Fibroblast of lung (primary cell): ENCODE results near the gene SDK2. TPM values are rescaled to one million over a fixed set of nuclear protein-coding genes. Genes with fewer than 3 reads are reported as not detected.

Experiments used
- DNase-seq, 2 donors: peaks; one replicate each; pipeline versions ENCODE4 v3.0.0 to v3.0.0-alpha.2; 2010; ENCODE audit warnings: low read depth in 2 of 2
- H2AFZ ChIP-seq: 2 replicates; pipeline ENCODE4 v1.5.1; 2012; ENCODE audit warnings: low read length, control low read depth, inconsistent platforms
- H3K27ac ChIP-seq: 2 replicates; pipeline ENCODE4 v1.5.1; 2011; ENCODE audit warnings: low read length, control low read depth; ENCODE audit not compliant: insufficient read depth
- H3K27me3 ChIP-seq: 2 replicates; pipeline ENCODE4 v1.5.1; 2011; ENCODE audit warnings: mild to moderate bottlenecking, low read length; ENCODE audit not compliant: control insufficient read depth, insufficient read depth
- H3K36me3 ChIP-seq: 2 replicates; pipeline ENCODE4 v1.5.1; 2011; ENCODE audit warnings: low read length; ENCODE audit not compliant: control insufficient read depth, insufficient read depth
- H3K4me1 ChIP-seq: 2 replicates; pipeline ENCODE4 v1.5.1; 2011; ENCODE audit warnings: low read length; ENCODE audit not compliant: control insufficient read depth, insufficient read depth; ENCODE audit errors: extremely low read depth
- H3K4me2 ChIP-seq: 2 replicates; pipeline ENCODE4 v1.5.1; 2011; ENCODE audit warnings: low read length, control low read depth; ENCODE audit not compliant: insufficient read depth; ENCODE audit errors: extremely low read depth
- H3K4me3 ChIP-seq, 4 experiments: fragments of 200-600 bp in 1 of 4; sonication (generic) in 1 of 4; replicated peaks in 1 of 4; 2 replicates each; pipeline ENCODE4 v1.5.1; 2011 to 2016; ENCODE audit warnings: low read length in 4 of 4, low read depth in 3 of 4, mild to moderate bottlenecking in 3 of 4, control low read depth in 2 of 4, inconsistent platforms in 1 of 4, mixed read lengths in 1 of 4; ENCODE audit not compliant: insufficient read depth in 1 of 4; ENCODE audit errors: control extremely low read depth in 1 of 4
- H3K79me2 ChIP-seq: 2 replicates; pipeline ENCODE4 v1.5.1; 2012; ENCODE audit warnings: mild to moderate bottlenecking, low read length, inconsistent platforms; ENCODE audit not compliant: control insufficient read depth, insufficient read depth
- H3K9ac ChIP-seq: 2 replicates; pipeline ENCODE4 v1.5.1; 2011; ENCODE audit warnings: mild to moderate bottlenecking, low read length, control low read depth; ENCODE audit not compliant: insufficient read depth
- H3K9me3 ChIP-seq: 2 replicates; pipeline ENCODE4 v1.5.1; 2012; ENCODE audit warnings: low read depth, low read length; ENCODE audit not compliant: control insufficient read depth, insufficient read depth
- H4K20me1 ChIP-seq: 2 replicates; pipeline ENCODE4 v1.5.1; 2011; ENCODE audit warnings: low read length; ENCODE audit not compliant: control insufficient read depth, insufficient read depth; ENCODE audit errors: extremely low read depth
- EZH2 ChIP-seq: IDR thresholded peaks from 2 replicates; pipeline ENCODE4 v1.5.1; 2012; ENCODE audit warnings: low read length, control low read depth, mild to moderate bottlenecking; ENCODE audit errors: missing control alignments
- polyA plus RNA-seq, 2 donors: library from polyadenylated mRNA; depleted of rRNA in 1 of 2; stranded (reverse) in 1 of 2; unstranded in 1 of 2; fragments of >200 nt; gene quantifications; 2 replicates each; pipeline ENCODE4 v1.2.1, GENCODE V29; 2011 to 2012; ENCODE audit warnings: missing spikeins in 1 of 2
- total RNA-seq: library from RNA; depleted of rRNA; stranded (reverse); fragments of >200 nt; gene quantifications from 2 replicates; pipeline ENCODE4 v1.2.1, GENCODE V29; 2014
- TF ChIP-seq, protein P1 (sequence below), 2 donors: IDR thresholded peaks in 1 of 2; conservative IDR thresholded peaks in 1 of 2; 1 replicate in 1 of 2; 2 replicates in 1 of 2; pipeline ENCODE4 v1.5.1; 2011 to 2012; ENCODE audit warnings: low read length in 2 of 2, control low read depth in 1 of 2, inconsistent platforms in 1 of 2, low read depth in 1 of 2, mild to moderate bottlenecking in 1 of 2

SDK2 gene
- total and polyA plus RNA-seq, 2 donors (not counting 1 experiment from before 2014, with no cell fraction given) = under 0.01 to 0.01 TPM

GRCh38 chr17:73424571-73424970, 219.7 kb downstream of the SDK2 start:
- Histone ChIP-seq H3K4me3 (no peak overlapping the region), H3K79me2 (no peaks in the 10 kb centered on the region), H3K27ac (no peak overlapping the region), H2AFZ (no peak overlapping the region), H3K9ac (no peak overlapping the region), H3K36me3 (no peaks in the 10 kb centered on the region), H4K20me1 (no peaks in the 10 kb centered on the region), H3K9me3 (no peaks in the 10 kb centered on the region), H3K4me2 (no peak overlapping the region), H3K27me3 (no peaks in the 10 kb centered on the region), H3K4me1 (no peaks in the 10 kb centered on the region)
- no peak for TF ChIP-seq EZH2
- TF ChIP-seq, protein P1, sequence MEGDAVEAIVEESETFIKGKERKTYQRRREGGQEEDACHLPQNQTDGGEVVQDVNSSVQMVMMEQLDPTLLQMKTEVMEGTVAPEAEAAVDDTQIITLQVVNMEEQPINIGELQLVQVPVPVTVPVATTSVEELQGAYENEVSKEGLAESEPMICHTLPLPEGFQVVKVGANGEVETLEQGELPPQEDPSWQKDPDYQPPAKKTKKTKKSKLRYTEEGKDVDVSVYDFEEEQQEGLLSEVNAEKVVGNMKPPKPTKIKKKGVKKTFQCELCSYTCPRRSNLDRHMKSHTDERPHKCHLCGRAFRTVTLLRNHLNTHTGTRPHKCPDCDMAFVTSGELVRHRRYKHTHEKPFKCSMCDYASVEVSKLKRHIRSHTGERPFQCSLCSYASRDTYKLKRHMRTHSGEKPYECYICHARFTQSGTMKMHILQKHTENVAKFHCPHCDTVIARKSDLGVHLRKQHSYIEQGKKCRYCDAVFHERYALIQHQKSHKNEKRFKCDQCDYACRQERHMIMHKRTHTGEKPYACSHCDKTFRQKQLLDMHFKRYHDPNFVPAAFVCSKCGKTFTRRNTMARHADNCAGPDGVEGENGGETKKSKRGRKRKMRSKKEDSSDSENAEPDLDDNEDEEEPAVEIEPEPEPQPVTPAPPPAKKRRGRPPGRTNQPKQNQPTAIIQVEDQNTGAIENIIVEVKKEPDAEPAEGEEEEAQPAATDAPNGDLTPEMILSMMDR (conservative IDR thresholded peaks at IDR 0.05 in 1 of 2, IDR thresholded peaks at IDR 0.05 in 1 of 2; ENCODE audit: low read depth in 1 of 2, low read length in 2 of 2) = no peak
- no peak for DNase-seq

- H3K4me1 ChIP-seq = no peaks in the 10 kb centered on the region
- H2AFZ ChIP-seq = no peak overlapping the region
- H4K20me1 ChIP-seq = no peaks in the 10 kb centered on the region
- H3K9ac ChIP-seq = no peak overlapping the region
- no peaks in the 10 kb centered on the region for H3K79me2 ChIP-seq
- no peak overlapping the region for H3K4me2 ChIP-seq
- H3K36me3 ChIP-seq = no peaks in the 10 kb centered on the region
- no peak overlapping the region for H3K4me3 ChIP-seq
- H3K9me3 ChIP-seq = no peaks in the 10 kb centered on the region
- H3K27me3 ChIP-seq = no peaks in the 10 kb centered on the region
- no peak for TF ChIP-seq EZH2
- TF ChIP-seq, protein P1 (conservative IDR thresholded peaks at IDR 0.05 in 1 of 2, IDR thresholded peaks at IDR 0.05 in 1 of 2; ENCODE audit: low read depth in 1 of 2, low read length in 2 of 2) = no peak
- no peak for DNase-seq
- H3K27ac ChIP-seq = no peak overlapping the region
These were observed 220.4 kb downstream of the SDK2 start for GRCh38 chr17:73423806-73424205.

- H3K36me3 ChIP-seq = no peaks in the 10 kb centered on the region
- no peak overlapping the region for H3K4me3 ChIP-seq
- no peak for TF ChIP-seq EZH2
- TF ChIP-seq, protein P1 (conservative IDR thresholded peaks at IDR 0.05 in 1 of 2, IDR thresholded peaks at IDR 0.05 in 1 of 2; ENCODE audit: low read depth in 1 of 2, low read length in 2 of 2) = no peak
- no peak overlapping the region for H3K4me2 ChIP-seq
- H4K20me1 ChIP-seq = no peaks in the 10 kb centered on the region
- H3K27ac ChIP-seq = no peak overlapping the region
- H2AFZ ChIP-seq = no peak overlapping the region
- no peaks in the 10 kb centered on the region for H3K79me2 ChIP-seq
- no peaks in the 10 kb centered on the region for H3K9me3 ChIP-seq
- no peak overlapping the region for H3K9ac ChIP-seq
- no peaks in the 10 kb centered on the region for H3K4me1 ChIP-seq
- no peaks in the 10 kb centered on the region for H3K27me3 ChIP-seq
- no peak for DNase-seq
These were observed 221.0 kb downstream of the SDK2 start for GRCh38 chr17:73423159-73423715.
